Activated CD4-positive, CD25-positive, alpha-beta regulatory T cell treated with anti-CD3 and anti-CD28 coated beads, Interleukin-2, amount 50 U/mL, for 24 hours (primary cell): ENCODE measurements around the gene ARMH2.
"Not testable (repeated sequence)": the region's sequence is repeated elsewhere in the genome, so short reads cannot be mapped to it uniquely, and the experiment has no call there.

Source experiments
- ATAC-seq, 2 donors: fragments of 150-1000 bp; cut with Tn5 transposase; one replicate each; pipeline ENCODE4 v1.10.0; 2021; ENCODE audit warnings: mild to moderate bottlenecking in 1 of 2, moderate library complexity in 1 of 2

ARMH2 gene

GRCh38 chr6:24763578-24763977, 35.1 kb downstream of the ARMH2 start:
- ATAC-seq, result no peak

- ATAC-seq, result no peak
These were observed 36.9 kb downstream of the ARMH2 start for GRCh38 chr6:24761851-24762250.

- ATAC-seq, result no peak
These were observed 37.4 kb downstream of the ARMH2 start for GRCh38 chr6:24761193-24761835.

GRCh38 chr6:24760210-24760609, 38.5 kb downstream of the ARMH2 start:
- ATAC-seq, result no peak

- ATAC-seq, result no peak
These were observed 39.0 kb downstream of the ARMH2 start for GRCh38 chr6:24759718-24760117.

GRCh38 chr6:24757611-24758010, 41.1 kb downstream of the ARMH2 start:
- no peak for ATAC-seq

- no peak for ATAC-seq
These were observed 43.4 kb downstream of the ARMH2 start for GRCh38 chr6:24755279-24755678.

- ATAC-seq, result not testable (repeated sequence)
These were observed 44.3 kb downstream of the ARMH2 start for GRCh38 chr6:24754378-24754777.

- no peak for ATAC-seq
These were observed 45.2 kb downstream of the ARMH2 start for GRCh38 chr6:24753545-24753944.

- no peak for ATAC-seq
These were observed 45.7 kb downstream of the ARMH2 start for GRCh38 chr6:24752917-24753492.

- no peak for ATAC-seq
These were observed 46.2 kb downstream of the ARMH2 start for GRCh38 chr6:24752503-24752902.

- not testable (repeated sequence) for ATAC-seq
These were observed 47.8 kb downstream of the ARMH2 start for GRCh38 chr6:24750878-24751277.

GRCh38 chr6:24749297-24749696, 49.4 kb downstream of the ARMH2 start:
- no peak for ATAC-seq
